SK-N-MC (cell line): ENCODE results near the gene HMCES.
A peak's percentile ranks its signal among the peaks of the same experiment; 100 is the strongest.

ENCODE experiments used
- DNase-seq: peaks from one replicate; pipeline ENCODE4 v3.0.0-alpha.2; 2011; ENCODE audit warnings: low read depth, low spot score
- H3K27ac ChIP-seq: fragments of 200-600 bp; sonication (generic); 2 replicates; pipeline ENCODE4 v1.5.1; 2016; ENCODE audit warnings: mixed run types
- H3K36me3 ChIP-seq: fragments of 200-600 bp; sonication (generic); 2 replicates; pipeline ENCODE4 v1.6.1; 2017; ENCODE audit warnings: antibody characterized with exemption, low read length, mixed read lengths; ENCODE audit not compliant: insufficient read depth
- H3K4me3 ChIP-seq: fragments of 200-600 bp; sonication (generic); 2 replicates; pipeline ENCODE4 v1.5.1; 2016
- H3K9ac ChIP-seq: fragments of 200-600 bp; sonication (generic); 2 replicates; pipeline ENCODE4 v1.8.0; 2017; ENCODE audit warnings: mixed run types, mixed read lengths; ENCODE audit not compliant: insufficient read length
- H3K9me3 ChIP-seq: fragments of 200-600 bp; sonication (generic); 2 replicates; pipeline ENCODE4 v1.6.1; 2017; ENCODE audit warnings: low read depth, mild to moderate bottlenecking, antibody characterized with exemption, low read length, moderate library complexity, mixed read lengths
- EZH2 ChIP-seq: fragments of 200-600 bp; sonication (generic); IDR thresholded peaks from one replicate; pipeline ENCODE4 v1.6.1; 2017; ENCODE audit warnings: antibody characterized with exemption
- FOXP2 ChIP-seq: optimal IDR thresholded peaks from 2 replicates; pipeline ENCODE3; 2011; ENCODE audit warnings: mild to moderate bottlenecking, moderate library complexity; ENCODE audit not compliant: insufficient read depth; ENCODE audit errors: extremely low read length, control extremely low read depth
- POLR2AphosphoS5 ChIP-seq: IDR thresholded peaks from 2 replicates; pipeline ENCODE4 v1.6.1; 2012; ENCODE audit warnings: mild to moderate bottlenecking, low read depth, low read length, borderline replicate concordance

The HMCES gene

GRCh38 chr3:129314386-129315222, 35.9 kb downstream of the HMCES start:
- H3K4me3 ChIP-seq, result peak overlapping the region; percentile 91
- no peaks in the 10 kb centered on the region for H3K9me3 ChIP-seq
- DNase-seq, result no peak
- H3K9ac ChIP-seq, result peak overlapping the region; percentile 94
- no peaks in the 10 kb centered on the region for H3K36me3 ChIP-seq
- TF ChIP-seq EZH2 (no peak), FOXP2 (no peak), POLR2AphosphoS5 (peak; percentile 62; the same call in 1 of the 2 replicates)
- peak overlapping the region; percentile 55 for H3K27ac ChIP-seq

GRCh38 chr3:129315223-129315997, 36.7 kb downstream of the HMCES start:
- H3K27ac ChIP-seq, result peak overlapping the region; percentile 55
- no peaks in the 10 kb centered on the region for H3K36me3 ChIP-seq
- H3K9me3 ChIP-seq, result no peaks in the 10 kb centered on the region
- no peak; the same call in 1 of the 2 replicates for TF ChIP-seq POLR2AphosphoS5
- DNase-seq, result no peak
- H3K4me3 ChIP-seq, result peak overlapping the region; percentile 91
- H3K9ac ChIP-seq, result peak overlapping the region; percentile 94

- H3K9ac ChIP-seq, result peak overlapping the region; percentile 94
- no peak for DNase-seq
- TF ChIP-seq EZH2 (no peak), FOXP2 (no peak), POLR2AphosphoS5 (no peak)
- peak overlapping the region; percentile 91 for H3K4me3 ChIP-seq
- no peaks in the 10 kb centered on the region for H3K9me3 ChIP-seq
- no peak overlapping the region; the same call in 1 of the 2 replicates for H3K27ac ChIP-seq
- no peaks in the 10 kb centered on the region for H3K36me3 ChIP-seq
Measured at GRCh38 chr3:129315998-129316247, 37.3 kb downstream of the HMCES start.

DNA sequence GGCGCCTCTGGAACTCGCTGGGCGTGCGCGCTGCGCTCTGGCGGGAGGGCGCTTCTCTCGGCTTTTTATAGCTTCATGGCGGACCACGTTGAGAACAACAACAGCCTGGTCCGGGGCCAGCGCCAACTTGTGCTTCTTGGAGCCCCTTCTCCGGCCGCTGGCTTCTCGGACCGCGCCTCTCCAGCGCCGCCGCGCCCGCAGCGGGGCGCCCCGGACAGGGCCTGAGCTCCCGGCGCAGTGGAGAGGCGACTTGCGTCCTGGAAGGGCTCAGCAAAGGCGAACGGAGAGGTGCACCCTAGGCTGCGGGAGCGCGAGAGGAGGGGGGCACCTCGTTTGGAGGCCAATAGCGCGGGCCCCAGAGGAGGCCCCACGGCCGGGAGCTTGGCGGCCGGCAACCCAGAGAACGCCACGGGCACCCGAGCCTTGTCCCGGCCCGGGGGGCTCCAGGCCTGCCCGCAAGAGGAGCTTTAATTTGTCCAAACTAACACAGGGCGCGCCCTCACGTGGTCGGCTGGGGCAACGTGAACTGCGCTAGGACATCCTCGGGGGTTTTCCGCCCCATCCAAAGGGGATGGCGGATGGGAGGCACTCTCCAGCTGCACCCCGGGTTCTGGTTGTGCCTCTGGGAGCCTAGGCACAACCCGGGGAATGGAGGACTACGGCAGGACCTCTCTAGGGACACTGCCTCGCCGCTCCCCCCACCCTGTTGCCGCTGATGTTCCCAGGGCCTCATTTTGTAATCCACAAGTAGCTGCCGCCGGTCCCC, 37.8 kb downstream of the HMCES start:
- H3K4me3 ChIP-seq, result peak overlapping the region; percentile 91
- H3K27ac ChIP-seq, result peak overlapping the region; percentile 59
- peak; percentile 70 for DNase-seq
- TF ChIP-seq POLR2AphosphoS5, result peak; percentile 100
- no peak for TF ChIP-seq EZH2
- TF ChIP-seq FOXP2, result peak; percentile 91
- H3K36me3 ChIP-seq, result no peaks in the 10 kb centered on the region
- peak overlapping the region; percentile 94 for H3K9ac ChIP-seq
- no peaks in the 10 kb centered on the region for H3K9me3 ChIP-seq

DNA sequence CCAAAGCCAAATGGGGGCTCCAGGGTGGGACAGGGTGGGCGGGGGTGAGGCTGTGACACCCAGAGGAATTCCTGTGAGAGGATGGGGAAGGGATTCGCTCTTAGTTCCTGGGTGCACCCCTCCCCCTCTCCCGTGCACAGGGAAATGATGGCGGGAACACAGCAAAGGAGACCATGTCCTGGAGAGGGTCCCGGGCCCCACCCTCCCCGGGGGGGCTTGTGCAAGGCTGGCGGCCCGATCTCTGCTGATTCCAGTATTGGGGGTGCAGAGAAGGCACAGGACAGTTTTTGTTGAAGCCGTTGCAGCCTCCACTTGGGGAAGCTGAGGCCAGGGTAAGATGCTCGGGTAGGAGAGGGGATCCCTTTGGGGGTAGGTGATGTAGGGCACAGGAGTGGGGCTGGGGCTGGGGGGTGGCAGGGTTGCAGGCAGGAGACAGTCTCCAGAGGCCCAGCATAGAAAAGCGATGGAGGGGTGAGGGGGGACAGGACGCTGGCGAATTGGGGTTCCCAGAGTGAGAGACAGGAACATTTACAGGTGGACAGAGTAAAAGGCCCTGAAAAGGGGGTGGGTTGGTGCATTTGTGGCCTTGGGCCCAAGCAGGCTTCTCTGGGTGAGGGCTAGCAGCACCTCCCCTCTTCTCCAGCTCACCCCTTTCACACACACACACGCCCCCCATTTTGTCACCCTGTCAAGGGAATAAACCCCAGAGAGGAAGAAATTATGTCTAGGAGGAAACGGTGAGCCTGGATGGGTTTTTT, 38.5 kb downstream of the HMCES start:
- Histone ChIP-seq H3K4me3 (peak overlapping the region; percentile 91), H3K9ac (peak overlapping the region; percentile 94), H3K27ac (no peak overlapping the region), H3K36me3 (no peaks in the 10 kb centered on the region), H3K9me3 (no peaks in the 10 kb centered on the region)
- TF ChIP-seq POLR2AphosphoS5, result no peak
- TF ChIP-seq FOXP2, result no peak
- no peak for TF ChIP-seq EZH2
- DNase-seq, result no peak

DNA sequence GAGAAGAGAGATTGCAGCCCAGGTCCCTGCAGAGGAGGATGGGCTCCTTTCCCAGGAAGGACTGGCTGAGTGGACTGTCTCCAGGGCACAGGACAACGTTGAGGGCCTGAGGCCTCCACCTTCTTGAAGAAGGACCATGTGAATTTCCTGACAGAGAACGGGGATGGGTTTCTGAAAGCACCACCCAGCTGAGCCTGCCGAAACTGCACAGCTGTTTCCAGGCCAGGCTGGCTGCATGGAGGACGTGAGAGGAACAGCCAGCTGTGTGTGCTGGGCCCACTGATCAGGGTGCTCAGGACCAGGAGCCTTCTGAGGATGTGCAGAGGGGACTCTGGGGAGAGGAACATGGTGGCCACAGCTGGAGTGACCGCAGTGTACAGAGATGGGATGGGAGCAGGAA, 39.2 kb downstream of the HMCES start:
- DNase-seq, result no peak
- no peak overlapping the region for H3K9ac ChIP-seq
- TF ChIP-seq FOXP2, result no peak
- TF ChIP-seq EZH2, result no peak
- TF ChIP-seq POLR2AphosphoS5, result no peak
- no peaks in the 10 kb centered on the region for H3K9me3 ChIP-seq
- no peak overlapping the region for H3K27ac ChIP-seq
- no peak overlapping the region for H3K4me3 ChIP-seq
- H3K36me3 ChIP-seq, result no peaks in the 10 kb centered on the region

DNA sequence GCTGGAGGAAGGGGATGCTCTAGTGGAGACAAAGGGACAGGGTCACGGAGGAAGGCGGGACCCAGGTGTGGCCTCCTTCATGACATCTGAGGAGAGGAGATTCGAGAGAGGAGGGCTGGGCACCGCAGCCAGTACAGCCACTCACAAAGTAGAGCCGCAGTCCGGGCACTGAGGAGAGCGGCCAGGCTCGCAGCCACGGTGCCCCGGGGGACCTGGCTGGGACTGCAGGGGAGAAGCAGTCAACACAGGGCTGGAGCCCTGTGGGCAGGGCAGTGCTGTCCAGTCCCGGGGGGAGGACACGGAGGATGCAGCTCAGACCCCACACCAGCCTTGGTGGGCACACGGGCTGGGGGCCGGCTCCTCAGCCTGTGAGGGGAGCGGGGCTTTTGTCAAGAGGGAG, 40.3 kb downstream of the HMCES start:
- TF ChIP-seq FOXP2 (no peak), POLR2AphosphoS5 (no peak), EZH2 (no peak)
- DNase-seq, result no peak
- H3K27ac ChIP-seq, result no peak overlapping the region
- no peak overlapping the region for H3K4me3 ChIP-seq
- no peak overlapping the region for H3K9ac ChIP-seq
- no peaks in the 10 kb centered on the region for H3K36me3 ChIP-seq
- H3K9me3 ChIP-seq, result no peaks in the 10 kb centered on the region

DNA sequence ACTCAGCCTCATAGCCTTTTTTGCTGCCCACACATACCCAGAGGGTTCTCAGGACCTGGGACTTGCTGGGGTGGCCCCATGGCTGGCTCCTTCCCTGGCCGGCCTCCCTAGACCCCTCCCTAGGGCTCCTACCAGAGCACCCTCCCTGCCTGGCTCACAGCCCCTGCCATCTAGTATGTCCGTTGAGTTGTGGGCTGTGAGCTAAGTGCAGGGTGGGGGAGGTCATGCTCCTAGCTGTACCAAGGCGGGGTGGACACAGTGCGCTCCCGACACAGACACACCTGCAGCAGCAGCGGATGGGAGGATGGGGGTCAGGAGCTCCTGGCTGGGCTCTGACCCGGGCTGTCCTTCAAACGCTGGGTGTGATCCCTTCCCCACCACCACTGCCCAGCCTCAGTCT, 41.6 kb downstream of the HMCES start:
- no peak overlapping the region for H3K9ac ChIP-seq
- no peaks in the 10 kb centered on the region for H3K36me3 ChIP-seq
- no peaks in the 10 kb centered on the region for H3K9me3 ChIP-seq
- H3K4me3 ChIP-seq, result no peak overlapping the region
- DNase-seq, result no peak
- no peak overlapping the region for H3K27ac ChIP-seq
- no peak for TF ChIP-seq FOXP2
- TF ChIP-seq EZH2, result no peak
- no peak for TF ChIP-seq POLR2AphosphoS5
